ENCODE results near the gene REG3A. TPM values are rescaled to one million over a fixed set of nuclear protein-coding genes. Genes with fewer than 3 reads are reported as not detected.

Gene REG3A
- total RNA-seq, 4 donors from 2014 or later: not detected

DNA sequence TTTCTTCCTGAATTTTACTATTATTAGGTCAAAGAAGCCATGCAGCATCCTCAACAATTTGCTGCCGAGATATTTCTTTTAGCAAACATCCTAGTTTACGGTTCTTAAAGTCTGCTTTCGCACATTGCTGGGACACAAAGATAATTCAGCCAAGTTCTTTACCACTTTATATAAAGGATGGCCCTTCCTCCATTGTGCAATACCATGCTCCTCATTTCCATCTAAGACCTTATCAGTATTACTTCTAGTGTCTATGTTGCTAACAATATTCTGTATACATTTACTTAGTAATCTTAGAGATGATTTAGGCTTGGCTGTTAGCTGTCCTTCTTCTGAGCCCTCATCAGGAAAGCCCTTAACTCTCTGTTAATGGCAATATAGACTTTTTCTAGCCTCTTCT, 47.3 kb downstream of the REG3A start:
- DNase-seq (ENCODE audit: low spot score) (no peak), ATAC-seq (ENCODE audit: low FRiP score) (no peak)
- TF ChIP-seq, protein P1, sequence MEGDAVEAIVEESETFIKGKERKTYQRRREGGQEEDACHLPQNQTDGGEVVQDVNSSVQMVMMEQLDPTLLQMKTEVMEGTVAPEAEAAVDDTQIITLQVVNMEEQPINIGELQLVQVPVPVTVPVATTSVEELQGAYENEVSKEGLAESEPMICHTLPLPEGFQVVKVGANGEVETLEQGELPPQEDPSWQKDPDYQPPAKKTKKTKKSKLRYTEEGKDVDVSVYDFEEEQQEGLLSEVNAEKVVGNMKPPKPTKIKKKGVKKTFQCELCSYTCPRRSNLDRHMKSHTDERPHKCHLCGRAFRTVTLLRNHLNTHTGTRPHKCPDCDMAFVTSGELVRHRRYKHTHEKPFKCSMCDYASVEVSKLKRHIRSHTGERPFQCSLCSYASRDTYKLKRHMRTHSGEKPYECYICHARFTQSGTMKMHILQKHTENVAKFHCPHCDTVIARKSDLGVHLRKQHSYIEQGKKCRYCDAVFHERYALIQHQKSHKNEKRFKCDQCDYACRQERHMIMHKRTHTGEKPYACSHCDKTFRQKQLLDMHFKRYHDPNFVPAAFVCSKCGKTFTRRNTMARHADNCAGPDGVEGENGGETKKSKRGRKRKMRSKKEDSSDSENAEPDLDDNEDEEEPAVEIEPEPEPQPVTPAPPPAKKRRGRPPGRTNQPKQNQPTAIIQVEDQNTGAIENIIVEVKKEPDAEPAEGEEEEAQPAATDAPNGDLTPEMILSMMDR (IDR thresholded peaks at IDR 0.05): no peak

Other genes starting within 250 kb of the REG3A start
- gene REG3G, start 134.1 kb downstream of the REG3A start, total RNA-seq: under 1 TPM in 1 of 4 donors, not detected in 3; 0.65 TPM
- not detected for gene REG1B, start 71.8 kb downstream of the REG3A start, total RNA-seq
- 1 to 10 TPM in 1 of 4 donors, not detected in 3; 1.5 TPM for gene REG1A, start 39.3 kb downstream of the REG3A start, total RNA-seq

All from omental fat pad (tissue), 4 donors.